HepG2 (cell line): ENCODE data around the gene CHD9. TPM values are rescaled to one million over a fixed set of nuclear protein-coding genes. Genes with fewer than 3 reads are reported as not detected.

ENCODE experiments used
- BCL6 ChIP-seq: IDR thresholded peaks from 2 replicates; pipeline ENCODE4 v1.6.1; 2016; ENCODE audit warnings: missing genetic modification reagents, missing compliant biosample characterization
- BORCS8-MEF2B ChIP-seq: sonication (generic); formaldehyde crosslinking; IDR thresholded peaks from 2 replicates; pipeline ENCODE4 v1.8.0; 2022; ENCODE audit warnings: mild to moderate bottlenecking, missing genetic modification reagents
- CENPT ChIP-seq: sonication (generic); formaldehyde crosslinking; IDR thresholded peaks from 2 replicates; pipeline ENCODE4 v1.8.0; 2022; ENCODE audit warnings: low read depth, mild to moderate bottlenecking, moderate library complexity, missing genetic modification reagents
- ESRRA ChIP-seq: sonication (generic); formaldehyde crosslinking; IDR thresholded peaks from 2 replicates; pipeline ENCODE4 v1.5.1; 2020; ENCODE audit warnings: mild to moderate bottlenecking, low read depth, missing genetic modification reagents
- FOXP1 ChIP-seq, 2 experiments: fragments of 450-650 bp in 1 of 2; IDR thresholded peaks; 2 replicates each; pipeline ENCODE4 v1.6.1; 2017 to 2018; ENCODE audit warnings: antibody characterized with exemption in 1 of 2
- KDM4B ChIP-seq: sonication (generic); formaldehyde crosslinking; IDR thresholded peaks from 2 replicates; pipeline ENCODE4 v1.4.0; 2020; ENCODE audit warnings: missing genetic modification reagents
- KLF12 ChIP-seq: sonication (generic); formaldehyde crosslinking; IDR thresholded peaks from 2 replicates; pipeline ENCODE4 v1.4.0; 2020; ENCODE audit warnings: missing genetic modification reagents, borderline replicate concordance
- KMT2B ChIP-seq: IDR thresholded peaks from 2 replicates; pipeline ENCODE4 v1.6.1; 2016; ENCODE audit warnings: missing genetic modification reagents, missing compliant biosample characterization
- NBN ChIP-seq: fragments of 450-650 bp; conservative IDR thresholded peaks from 2 replicates; pipeline ENCODE4 v1.6.1; 2017
- NCOR1 ChIP-seq: fragments of 200-600 bp; sonication (generic); IDR thresholded peaks from 2 replicates; pipeline ENCODE4 v1.7.0; 2017; ENCODE audit warnings: antibody characterized with exemption, low read length, borderline replicate concordance
- NFIC ChIP-seq: IDR thresholded peaks from 2 replicates; pipeline ENCODE4 v1.6.1; 2012; ENCODE audit warnings: mild to moderate bottlenecking, low read length, inconsistent platforms
- NR1H2 ChIP-seq: sonication (generic); formaldehyde crosslinking; IDR thresholded peaks from 2 replicates; pipeline ENCODE4 v1.8.1; 2022; ENCODE audit warnings: low read depth, missing genetic modification reagents, borderline replicate concordance
- NR2F2 ChIP-seq: IDR thresholded peaks from 2 replicates; pipeline ENCODE4 v1.6.1; 2012; ENCODE audit warnings: low read depth, inconsistent platforms, borderline replicate concordance
- SAFB2 ChIP-seq: sonication (generic); formaldehyde crosslinking; IDR thresholded peaks from 2 replicates; pipeline ENCODE4 v1.5.1; 2020; ENCODE audit warnings: missing genetic modification reagents, low read depth, mild to moderate bottlenecking, borderline replicate concordance
- SP2 ChIP-seq: sonication (generic); formaldehyde crosslinking; IDR thresholded peaks from 2 replicates; pipeline ENCODE4 v1.5.1; 2020; ENCODE audit warnings: mild to moderate bottlenecking, missing genetic modification reagents
- STAT5B ChIP-seq: sonication (generic); formaldehyde crosslinking; IDR thresholded peaks from 2 replicates; pipeline ENCODE4 v1.4.0; 2020; ENCODE audit warnings: missing genetic modification reagents
- TEAD2 ChIP-seq: sonication (generic); formaldehyde crosslinking; IDR thresholded peaks from 2 replicates; pipeline ENCODE4 v1.9.0; 2021; ENCODE audit warnings: missing genetic modification reagents
- TMF1 ChIP-seq: sonication (generic); formaldehyde crosslinking; IDR thresholded peaks from 2 replicates; pipeline ENCODE4 v1.8.1; 2022; ENCODE audit warnings: low read depth, missing genetic modification reagents
- XBP1 ChIP-seq: sonication (generic); formaldehyde crosslinking; IDR thresholded peaks from 2 replicates; pipeline ENCODE4 v1.5.0; 2020; ENCODE audit warnings: missing genetic modification reagents
- ZNF180 ChIP-seq: sonication (generic); formaldehyde crosslinking; IDR thresholded peaks from 2 replicates; pipeline ENCODE4 v1.4.0; 2020; ENCODE audit warnings: low read depth, missing genetic modification reagents, borderline replicate concordance
- ZNF251 ChIP-seq: sonication (generic); formaldehyde crosslinking; IDR thresholded peaks from 2 replicates; pipeline ENCODE4 v1.9.0; 2021; ENCODE audit warnings: mild to moderate bottlenecking, missing genetic modification reagents
- ZNF674 ChIP-seq: sonication (generic); formaldehyde crosslinking; IDR thresholded peaks from 2 replicates; pipeline ENCODE4 v1.5.0; 2020; ENCODE audit warnings: low read depth, mild to moderate bottlenecking, missing genetic modification reagents
- ZNF678 ChIP-seq: sonication (generic); formaldehyde crosslinking; IDR thresholded peaks from 2 replicates; pipeline ENCODE4 v1.4.0; 2020; ENCODE audit warnings: mild to moderate bottlenecking, missing genetic modification reagents
- polyA plus RNA-seq, 8 experiments: library from polyadenylated mRNA; depleted of rRNA in 3 of 8; stranded (reverse) in 7 of 8; unstranded in 1 of 8; fragments of >200 nt; fragmentation: Illumina TruSeq in 4 of 8; extraction: Trizol in 4 of 8; gene quantifications; 2 replicates each; pipeline versions ENCODE4 v1.2.1 to v1.2.3, GENCODE V29; 2011 to 2016; ENCODE audit warnings: low read depth in 4 of 8, missing spikeins in 1 of 8, mixed read lengths in 1 of 8; ENCODE audit not compliant: insufficient read depth in 1 of 8
- total RNA-seq, 5 experiments: library from RNA; depleted of rRNA; stranded (reverse); fragments of >200 nt; fragmentation: Illumina TruSeq; extraction: Trizol; gene quantifications; 2 replicates each; pipeline ENCODE4 v1.2.3, GENCODE V29; 2016; ENCODE audit warnings: low read depth in 1 of 5
- TF ChIP-seq, protein P1 (sequence below): IDR thresholded peaks from 2 replicates; pipeline ENCODE4 v1.4.0; 2020; ENCODE audit warnings: mild to moderate bottlenecking, missing genetic modification reagents
- TF ChIP-seq, protein P2 (sequence below): sonication (generic); formaldehyde crosslinking; IDR thresholded peaks from 2 replicates; pipeline ENCODE4 v1.5.0; 2020; ENCODE audit warnings: missing genetic modification reagents, mild to moderate bottlenecking, borderline replicate concordance

CHD9 gene
- total and polyA plus RNA-seq, 2 of the 13 experiments (the other 11 are each of a cell fraction or from before 2014, with no cell fraction given): 23.4 to 27.7 TPM

DNA sequence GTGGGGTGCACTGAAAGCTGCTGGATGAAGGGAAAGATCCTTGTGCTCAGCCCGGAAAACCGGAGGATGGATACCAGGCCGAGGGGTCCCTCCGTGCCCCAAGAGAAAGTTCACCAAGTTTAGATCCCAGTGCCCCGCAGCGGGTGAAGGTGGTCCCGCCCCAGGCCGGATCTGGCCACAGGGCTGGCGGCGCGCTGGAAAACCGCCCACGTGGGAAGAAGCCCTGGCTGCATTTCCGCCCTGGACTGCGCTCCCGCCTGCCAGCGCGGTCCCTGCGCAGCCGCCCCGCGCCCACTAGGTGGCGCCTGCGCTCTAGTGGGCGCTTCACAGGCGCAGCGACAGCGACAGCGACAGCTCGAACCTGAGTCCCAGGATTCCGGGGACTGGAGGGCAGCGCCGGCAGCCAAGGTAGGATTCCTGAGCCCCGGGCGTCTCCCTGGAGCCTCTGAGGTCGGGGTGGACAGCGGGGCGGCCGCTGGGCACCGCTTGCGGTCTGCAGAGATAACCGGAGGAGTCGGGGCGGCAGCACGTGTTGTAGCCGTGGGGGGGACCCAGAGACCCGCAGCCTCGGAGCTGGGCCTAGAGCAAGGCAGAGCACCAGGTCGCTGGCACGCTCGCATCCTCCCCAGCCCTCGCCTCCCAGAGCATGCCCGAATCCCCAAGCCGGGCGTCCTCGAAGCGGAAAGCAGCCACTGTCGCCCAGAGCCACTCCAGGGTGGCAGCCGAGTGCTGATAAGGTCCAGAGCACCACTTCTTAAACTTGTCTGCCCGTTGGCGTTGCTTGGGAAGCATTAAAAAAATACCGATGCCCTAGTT is at the start of gene CHD9 (continued):
- TF ChIP-seq ZNF180 (CRISPR knock-in tag) (no peak), FOXP1 (IDR thresholded peaks at IDR 0.05) (no peak), FOXP1 (CRISPR knock-in tag; IDR thresholded peaks at IDR 0.05) (peak; percentile 14; the same call in 1 of the 2 replicates), NR2F2 (no peak), BCL6 (CRISPR knock-in tag) (peak; percentile 76), XBP1 (CRISPR knock-in tag) (peak; percentile 21; the same call in 1 of the 2 replicates), ZNF674 (CRISPR knock-in tag) (0 out of 2 replicates have a peak, but pooled peaks have one; percentile 88), STAT5B (CRISPR knock-in tag) (no peak), NFIC (no peak), NR1H2 (CRISPR knock-in tag) (no peak), CENPT (CRISPR knock-in tag) (peak; percentile 95), SP2 (CRISPR knock-in tag) (peak; percentile 72), KMT2B (CRISPR knock-in tag) (peak; percentile 91), TMF1 (peak; percentile 69; the same call in 1 of the 2 replicates), ZNF251 (CRISPR knock-in tag) (no peak), NBN (no peak), KLF12 (CRISPR knock-in tag) (peak; percentile 35; the same call in 1 of the 2 replicates), SAFB2 (peak; percentile 51; the same call in 1 of the 2 replicates), BORCS8-MEF2B (CRISPR knock-in tag) (peak; percentile 91; the same call in 1 of the 2 replicates), ZNF678 (CRISPR knock-in tag) (peak; percentile 72; the same call in 1 of the 2 replicates), TEAD2 (CRISPR knock-in tag) (no peak; the same call in 1 of the 2 replicates), NCOR1 (no peak), ESRRA (CRISPR knock-in tag) (peak; percentile 85), KDM4B (CRISPR knock-in tag) (peak; percentile 85; the same call in 1 of the 2 replicates)
- TF ChIP-seq, protein P1, sequence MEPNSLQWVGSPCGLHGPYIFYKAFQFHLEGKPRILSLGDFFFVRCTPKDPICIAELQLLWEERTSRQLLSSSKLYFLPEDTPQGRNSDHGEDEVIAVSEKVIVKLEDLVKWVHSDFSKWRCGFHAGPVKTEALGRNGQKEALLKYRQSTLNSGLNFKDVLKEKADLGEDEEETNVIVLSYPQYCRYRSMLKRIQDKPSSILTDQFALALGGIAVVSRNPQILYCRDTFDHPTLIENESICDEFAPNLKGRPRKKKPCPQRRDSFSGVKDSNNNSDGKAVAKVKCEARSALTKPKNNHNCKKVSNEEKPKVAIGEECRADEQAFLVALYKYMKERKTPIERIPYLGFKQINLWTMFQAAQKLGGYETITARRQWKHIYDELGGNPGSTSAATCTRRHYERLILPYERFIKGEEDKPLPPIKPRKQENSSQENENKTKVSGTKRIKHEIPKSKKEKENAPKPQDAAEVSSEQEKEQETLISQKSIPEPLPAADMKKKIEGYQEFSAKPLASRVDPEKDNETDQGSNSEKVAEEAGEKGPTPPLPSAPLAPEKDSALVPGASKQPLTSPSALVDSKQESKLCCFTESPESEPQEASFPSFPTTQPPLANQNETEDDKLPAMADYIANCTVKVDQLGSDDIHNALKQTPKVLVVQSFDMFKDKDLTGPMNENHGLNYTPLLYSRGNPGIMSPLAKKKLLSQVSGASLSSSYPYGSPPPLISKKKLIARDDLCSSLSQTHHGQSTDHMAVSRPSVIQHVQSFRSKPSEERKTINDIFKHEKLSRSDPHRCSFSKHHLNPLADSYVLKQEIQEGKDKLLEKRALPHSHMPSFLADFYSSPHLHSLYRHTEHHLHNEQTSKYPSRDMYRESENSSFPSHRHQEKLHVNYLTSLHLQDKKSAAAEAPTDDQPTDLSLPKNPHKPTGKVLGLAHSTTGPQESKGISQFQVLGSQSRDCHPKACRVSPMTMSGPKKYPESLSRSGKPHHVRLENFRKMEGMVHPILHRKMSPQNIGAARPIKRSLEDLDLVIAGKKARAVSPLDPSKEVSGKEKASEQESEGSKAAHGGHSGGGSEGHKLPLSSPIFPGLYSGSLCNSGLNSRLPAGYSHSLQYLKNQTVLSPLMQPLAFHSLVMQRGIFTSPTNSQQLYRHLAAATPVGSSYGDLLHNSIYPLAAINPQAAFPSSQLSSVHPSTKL: peak; percentile 91
- TF ChIP-seq, protein P2, sequence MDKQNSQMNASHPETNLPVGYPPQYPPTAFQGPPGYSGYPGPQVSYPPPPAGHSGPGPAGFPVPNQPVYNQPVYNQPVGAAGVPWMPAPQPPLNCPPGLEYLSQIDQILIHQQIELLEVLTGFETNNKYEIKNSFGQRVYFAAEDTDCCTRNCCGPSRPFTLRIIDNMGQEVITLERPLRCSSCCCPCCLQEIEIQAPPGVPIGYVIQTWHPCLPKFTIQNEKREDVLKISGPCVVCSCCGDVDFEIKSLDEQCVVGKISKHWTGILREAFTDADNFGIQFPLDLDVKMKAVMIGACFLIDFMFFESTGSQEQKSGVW (CRISPR knock-in tag): peak; percentile 68; the same call in 1 of the 2 replicates
